Suppressor macrophage treated with lipopolysaccharide for 1 hour (primary cell): ENCODE data around the gene PTPRU.
A peak's percentile ranks its signal among the peaks of the same experiment; 100 is the strongest.

Experiments used
- DNase-seq, 3 donors: peaks; one replicate each; pipeline ENCODE4 v3.0.0-alpha.2; 2020 to 2022

PTPRU gene

GRCh38 chr1:29269382-29269781, 33.1 kb downstream of the PTPRU start:
- DNase-seq = no peak

DNA sequence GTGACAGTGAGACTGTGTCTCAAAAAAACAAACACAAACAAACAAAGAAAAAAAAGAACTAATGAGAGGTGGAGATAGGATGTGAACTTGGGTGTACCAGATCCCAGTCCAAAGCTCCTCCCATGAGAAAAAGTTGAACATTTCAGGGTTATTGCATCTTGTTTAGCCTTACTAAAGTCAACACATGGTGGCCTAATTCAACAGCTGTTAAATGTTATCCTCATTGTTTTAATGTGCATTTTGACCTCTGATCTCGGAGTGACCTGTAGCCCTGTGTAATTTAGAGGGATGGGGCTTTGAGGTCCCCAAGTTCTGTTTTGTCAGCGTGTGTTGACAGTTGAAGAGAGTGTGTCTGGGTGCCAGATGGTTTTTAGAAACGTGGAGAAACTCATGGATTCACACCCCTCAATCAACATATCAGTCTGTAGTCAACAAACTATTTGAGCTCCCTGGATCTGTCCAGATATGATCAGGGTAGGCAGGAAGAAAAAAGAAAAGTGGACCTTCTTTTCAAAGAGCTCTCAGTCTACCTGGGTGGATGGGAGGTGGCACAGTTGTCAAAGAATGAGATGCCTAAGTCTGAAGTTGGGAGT, 34.7 kb downstream of the PTPRU start:
- DNase-seq = no peak

DNA sequence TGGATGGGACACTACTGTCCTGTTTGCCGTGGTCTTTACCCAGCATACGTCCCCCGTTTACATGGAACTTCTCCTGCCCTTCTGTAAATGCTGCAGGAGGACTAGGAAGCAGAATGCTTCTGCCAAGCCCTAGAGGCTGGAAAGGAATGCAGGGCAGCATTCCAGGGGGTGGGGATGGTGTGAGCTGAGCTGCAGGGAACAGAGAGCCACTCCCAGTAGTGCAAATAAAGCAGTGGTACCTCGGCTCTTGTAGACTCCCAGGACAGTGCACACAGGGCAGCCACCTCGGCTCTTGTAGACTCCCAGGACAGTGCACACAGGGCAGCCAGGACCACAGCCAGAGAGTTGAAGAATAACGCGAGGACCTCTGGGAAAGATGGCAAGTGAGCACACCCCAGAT, 35.4 kb downstream of the PTPRU start:
- DNase-seq = no peak

GRCh38 chr1:29272147-29272907, 36.0 kb downstream of the PTPRU start:
- DNase-seq = no peak

DNA sequence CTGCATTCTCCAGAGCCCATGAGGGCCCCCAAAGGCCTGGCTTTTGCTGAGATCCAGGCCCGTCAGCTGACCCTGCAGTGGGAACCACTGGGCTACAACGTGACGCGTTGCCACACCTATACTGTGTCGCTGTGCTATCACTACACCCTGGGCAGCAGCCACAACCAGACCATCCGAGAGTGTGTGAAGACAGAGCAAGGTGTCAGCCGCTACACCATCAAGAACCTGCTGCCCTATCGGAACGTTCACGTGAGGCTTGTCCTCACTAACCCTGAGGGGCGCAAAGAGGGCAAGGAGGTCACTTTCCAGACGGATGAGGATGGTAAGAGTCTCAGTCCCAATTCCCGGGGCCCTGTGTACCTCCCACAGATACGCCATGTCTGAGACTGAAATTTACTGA, 39.1 kb downstream of the PTPRU start:
- DNase-seq = no peak

DNA sequence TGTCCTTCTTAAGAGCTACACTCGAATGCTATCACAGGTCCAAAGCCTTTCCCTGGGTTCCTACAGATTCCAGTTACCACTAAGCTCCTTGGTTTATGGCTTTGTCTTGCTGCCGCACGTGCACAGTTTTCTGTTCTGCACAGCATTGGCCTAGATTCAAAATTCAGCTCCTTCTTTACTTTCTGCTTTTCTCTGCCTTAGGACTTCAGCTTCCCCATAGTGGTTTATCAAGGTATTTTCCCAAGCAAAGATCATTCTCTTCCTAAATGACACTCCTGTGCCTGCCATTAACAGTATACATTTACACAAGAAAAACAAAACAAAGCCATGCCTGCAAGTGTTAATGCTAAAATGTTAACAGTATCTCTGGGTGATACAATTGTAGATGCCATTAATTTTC, 41.8 kb downstream of the PTPRU start:
- DNase-seq = no peak

DNA sequence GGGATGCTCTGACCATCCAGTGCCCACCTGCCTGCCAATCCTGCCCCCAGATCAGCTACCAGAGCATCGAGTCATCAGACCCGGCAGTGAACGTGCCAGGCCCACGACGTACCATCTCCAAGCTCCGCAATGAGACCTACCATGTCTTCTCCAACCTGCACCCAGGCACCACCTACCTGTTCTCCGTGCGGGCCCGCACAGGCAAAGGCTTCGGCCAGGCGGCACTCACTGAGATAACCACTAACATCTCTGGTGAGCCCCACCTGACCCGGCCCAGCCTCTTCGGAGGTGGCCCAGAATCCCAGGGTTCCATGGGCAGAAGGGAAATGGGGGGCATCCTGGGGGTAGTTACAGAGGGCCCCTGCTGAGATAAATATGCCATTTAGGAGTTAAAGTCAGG, 43.1 kb downstream of the PTPRU start:
- no peak for DNase-seq

- no peak for DNase-seq
Measured at GRCh38 chr1:29279951-29280391, 43.6 kb downstream of the PTPRU start.

GRCh38 chr1:29280409-29281131, 44.2 kb downstream of the PTPRU start:
- no peak for DNase-seq

- no peak for DNase-seq
Measured at GRCh38 chr1:29281571-29281970, 45.2 kb downstream of the PTPRU start.

- no peak for DNase-seq
Measured at GRCh38 chr1:29282135-29282923, 46.0 kb downstream of the PTPRU start.

- DNase-seq = peak; percentile 35 to 54 (median 40)
Measured at GRCh38 chr1:29282924-29283803, 46.8 kb downstream of the PTPRU start.

GRCh38 chr1:29283804-29284195, 47.5 kb downstream of the PTPRU start:
- DNase-seq = no peak

GRCh38 chr1:29284286-29284960, 48.1 kb downstream of the PTPRU start:
- DNase-seq = no peak

DNA sequence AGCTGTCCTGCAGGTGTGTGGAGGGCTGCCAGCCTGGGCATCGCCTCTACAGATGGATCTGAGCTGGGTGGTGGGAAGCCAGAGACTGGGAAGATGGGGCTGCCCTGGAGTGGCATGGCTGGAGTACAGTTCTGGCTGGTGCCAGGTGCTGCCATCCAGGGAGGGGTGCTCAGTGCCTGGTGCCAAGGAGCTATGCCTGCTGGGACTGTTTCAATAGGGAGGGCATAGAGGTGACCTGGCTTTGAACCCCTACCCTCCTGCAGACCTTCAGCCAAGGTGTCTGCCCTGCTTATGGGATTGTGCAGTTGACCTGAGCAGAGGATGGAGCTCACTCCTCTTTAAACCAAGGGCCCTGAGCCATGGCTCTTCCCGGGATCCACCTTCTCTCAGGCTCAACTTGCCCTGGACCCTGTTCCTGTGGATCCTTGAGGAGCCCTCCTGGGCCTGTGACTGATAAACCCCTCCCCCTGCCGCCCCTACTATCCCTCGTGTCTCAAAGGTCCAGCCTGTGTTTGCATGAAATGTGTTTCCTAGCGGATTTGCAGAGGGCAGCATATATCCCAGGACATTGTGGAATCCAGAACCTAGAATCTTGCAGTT, 48.7 kb downstream of the PTPRU start:
- no peak for DNase-seq

DNA sequence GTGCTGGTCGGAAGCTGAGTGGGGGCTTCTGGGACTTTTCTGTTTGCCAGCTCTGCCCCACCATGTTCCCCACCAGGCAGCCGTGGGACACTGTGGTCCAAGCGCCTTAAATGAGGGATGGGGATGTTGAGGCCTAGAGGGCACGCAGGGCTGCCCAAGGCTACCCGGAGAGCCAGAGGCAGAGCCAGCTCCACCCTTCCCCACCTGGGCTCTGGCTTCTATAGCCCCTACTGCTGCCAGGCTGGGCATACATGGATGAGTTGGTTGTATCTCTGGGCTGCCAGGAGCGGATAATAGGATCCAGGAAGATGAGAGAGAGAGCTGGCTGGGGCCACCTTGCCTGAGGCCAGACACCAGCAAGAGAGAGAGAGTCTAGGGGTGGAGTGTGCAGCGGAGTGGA, 49.4 kb downstream of the PTPRU start:
- no peak for DNase-seq

DNA sequence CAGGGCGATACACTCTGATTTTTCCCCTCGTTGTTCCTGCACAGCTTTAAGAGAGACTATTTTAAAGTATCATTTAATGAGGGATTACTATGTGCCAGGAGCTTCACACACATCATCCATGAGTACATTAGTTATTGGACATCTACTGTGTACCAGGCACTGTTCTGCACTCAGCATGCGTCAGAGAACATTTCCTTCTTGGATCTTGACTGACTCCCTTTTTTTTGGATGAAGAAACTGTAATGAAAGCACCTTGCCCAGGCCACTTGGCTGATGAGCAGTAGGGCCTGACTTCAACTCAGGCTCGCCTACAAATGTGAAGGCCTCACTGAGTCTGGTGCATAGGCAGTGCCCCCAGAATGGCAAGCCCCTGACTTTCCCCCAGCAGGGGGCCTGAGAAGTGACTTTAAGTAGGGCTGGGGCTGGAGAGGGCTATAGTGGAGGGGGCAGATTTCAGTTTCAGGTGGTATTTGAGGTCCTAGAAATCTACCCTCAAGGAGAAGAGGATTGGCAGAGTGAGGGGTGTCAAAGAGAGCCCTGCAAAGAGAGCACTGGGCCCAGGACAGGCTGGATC, 50.0 kb downstream of the PTPRU start:
- no peak for DNase-seq

GRCh38 chr1:29289493-29289892, 53.2 kb downstream of the PTPRU start:
- no peak for DNase-seq

DNA sequence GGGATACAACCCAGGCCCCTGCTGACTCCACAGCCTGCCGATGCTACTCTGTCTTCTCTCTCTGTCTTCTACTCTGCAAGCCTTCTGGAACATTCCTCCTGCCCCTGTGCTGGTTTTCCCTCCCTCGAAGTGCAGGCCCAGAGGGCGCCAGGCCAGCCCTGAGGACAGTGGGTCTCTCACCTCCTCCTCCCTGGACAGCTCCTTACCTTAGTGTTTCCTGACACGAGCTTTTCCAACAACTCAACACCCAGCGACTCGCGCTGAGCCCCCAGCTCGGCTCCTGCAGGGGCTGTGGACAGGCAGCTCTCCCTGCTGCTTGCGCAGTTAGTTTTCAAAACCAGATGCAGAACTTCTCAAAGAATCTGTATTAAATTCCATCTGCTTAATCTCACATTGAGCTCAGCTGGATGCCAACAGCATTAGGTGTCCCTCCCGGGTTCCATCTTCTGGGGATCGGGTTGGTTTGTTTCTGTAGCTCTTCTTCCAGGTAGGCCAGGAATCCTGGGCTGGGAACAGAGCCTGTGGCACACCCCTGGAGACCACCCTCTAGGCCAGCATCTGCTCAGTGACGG, 54.2 kb downstream of the PTPRU start:
- no peak for DNase-seq

DNA sequence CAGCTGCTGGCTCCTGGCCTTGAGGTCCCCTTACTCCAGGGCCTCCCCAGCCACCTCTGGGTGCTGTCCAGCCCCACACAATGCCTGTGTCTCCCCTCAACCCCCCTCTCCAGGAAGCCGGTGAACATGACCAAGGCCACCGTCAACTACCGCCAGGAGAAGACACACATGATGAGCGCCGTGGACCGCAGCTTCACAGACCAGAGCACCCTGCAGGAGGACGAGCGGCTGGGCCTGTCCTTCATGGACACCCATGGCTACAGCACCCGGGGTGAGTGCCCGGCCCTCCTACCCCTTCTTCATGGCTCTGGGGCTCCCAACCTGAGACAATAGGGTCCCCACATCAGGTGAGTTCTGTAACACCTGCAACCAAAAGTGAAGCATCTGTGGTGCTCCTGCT, 55.4 kb downstream of the PTPRU start:
- no peak for DNase-seq
